SK-N-SH (cell line): ENCODE results near the gene LSS.

ENCODE experiments used
- CTCF ChIP-seq: fragments of 200-600 bp; sonication (generic); IDR thresholded peaks from 2 replicates; pipeline ENCODE4 v1.6.1; 2017; ENCODE audit warnings: antibody characterized with exemption, mild to moderate bottlenecking, moderate library complexity
- JUND ChIP-seq: IDR thresholded peaks from 2 replicates; pipeline ENCODE4 v1.4.0; 2012
- NRF1 ChIP-seq: IDR thresholded peaks from 2 replicates; pipeline ENCODE4 v1.6.1; 2012; ENCODE audit warnings: low read depth, mild to moderate bottlenecking, low read length
- POLR2AphosphoS5 ChIP-seq: IDR thresholded peaks from 2 replicates; pipeline ENCODE4 v1.6.1; 2012; ENCODE audit warnings: low read depth, low read length
- RAD21 ChIP-seq: IDR thresholded peaks from 2 replicates; pipeline ENCODE4 v1.6.1; 2012; ENCODE audit warnings: mild to moderate bottlenecking, low read length
- RCOR1 ChIP-seq: fragments of 150-350 bp; IDR thresholded peaks from 2 replicates; pipeline ENCODE4 v1.6.1; 2017; ENCODE audit warnings: antibody characterized with exemption, low read length
- REST ChIP-seq: IDR thresholded peaks from 2 replicates; pipeline ENCODE4 v1.6.1; 2012; ENCODE audit warnings: mild to moderate bottlenecking, low read depth, low read length, moderate library complexity
- SIN3A ChIP-seq: IDR thresholded peaks from 2 replicates; pipeline ENCODE4 v1.6.1; 2012; ENCODE audit warnings: low read depth, mild to moderate bottlenecking, low read length, moderate library complexity, borderline replicate concordance
- USF2 ChIP-seq: fragments of 150-350 bp; IDR thresholded peaks from 2 replicates; pipeline ENCODE4 v1.6.1; 2017; ENCODE audit warnings: antibody characterized with exemption, low read length, low read depth, borderline replicate concordance

GRCh38 chr21:46265736-46266525 is 37.4 kb upstream of the LSS start:
- TF ChIP-seq USF2: no peak
- no peak for TF ChIP-seq CTCF
- TF ChIP-seq REST: no peak
- TF ChIP-seq NRF1: no peak
- TF ChIP-seq JUND: no peak
- no peak for TF ChIP-seq POLR2AphosphoS5
- TF ChIP-seq SIN3A: no peak
- TF ChIP-seq RAD21: no peak
- TF ChIP-seq RCOR1: no peak
